ENCODE data around the gene CSNK2B.

Gene CSNK2B

DNA sequence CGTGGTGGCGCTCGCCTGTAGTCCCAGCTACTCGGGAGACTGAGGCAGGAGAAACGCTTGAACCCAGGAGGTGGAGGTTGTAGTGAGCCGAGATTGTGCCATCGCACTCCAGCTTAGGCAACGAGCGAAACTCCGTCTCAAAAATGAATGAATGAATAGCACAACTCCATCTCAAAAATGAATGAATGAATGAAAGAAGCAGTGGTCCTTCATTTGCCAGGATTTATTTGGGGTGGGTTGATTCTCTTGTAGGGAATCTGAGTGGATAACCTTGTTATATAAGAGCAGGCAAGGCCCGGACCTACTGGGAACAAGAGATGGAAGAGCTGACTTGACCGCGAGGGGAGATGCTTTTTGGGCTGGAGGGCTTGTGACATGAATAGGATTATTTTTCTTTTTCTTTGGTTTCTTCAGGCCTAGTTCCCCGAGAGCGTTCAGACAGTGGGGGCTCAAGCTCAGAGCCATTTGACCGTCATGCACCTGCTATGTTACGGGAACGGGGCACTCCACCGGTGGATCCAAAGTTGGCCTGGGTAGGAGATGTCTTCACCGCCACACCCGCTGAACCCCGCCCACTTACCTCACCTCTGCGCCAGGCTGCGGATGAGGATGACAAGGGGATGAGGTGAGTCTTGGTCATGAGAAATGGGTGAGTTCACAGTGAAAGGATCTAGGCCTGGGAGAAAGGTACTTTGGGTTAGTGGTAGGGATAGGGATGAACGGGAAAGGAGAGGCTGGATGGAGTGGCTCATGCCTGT, 35.5 kb upstream of the CSNK2B start:
- H3K36me3 ChIP-seq (ENCODE audit: control insufficient read depth in 2 of 2, insufficient read depth in 1 of 2, low read length in 2 of 2): peaks cover 72 to 100% of the 10 kb centered on the region in 2 experiments
- TF ChIP-seq ZNF521 (tag by site-specific recombination; IDR thresholded peaks at IDR 0.05) (no peak), PRDM1 (tag by site-specific recombination; IDR thresholded peaks at IDR 0.05) (peak; percentile 89), ZSCAN16 (tag by site-specific recombination; IDR thresholded peaks at IDR 0.05) (no peak), ZNF311 (tag by site-specific recombination; IDR thresholded peaks at IDR 0.05; ENCODE audit: borderline replicate concordance) (no peak), KLF8 (tag by site-specific recombination; IDR thresholded peaks at IDR 0.05) (peak; percentile 52; the same call in 1 of the 2 replicates), PRDM4 (tag by site-specific recombination; IDR thresholded peaks at IDR 0.05) (no peak), KLF9 (tag by site-specific recombination; IDR thresholded peaks at IDR 0.05; ENCODE audit: low read depth) (peak; percentile 56; the same call in 1 of the 2 replicates), GFI1B (tag by site-specific recombination; IDR thresholded peaks at IDR 0.05) (no peak), KLF1 (tag by site-specific recombination; IDR thresholded peaks at IDR 0.05) (peak; percentile 85)
- H3K27ac ChIP-seq (ENCODE audit: extremely low read depth, low read depth, low read length): no peak overlapping the region
- POLR2A ChIA-PET: interaction anchor here (0.6 to 9.7 kb wide), 4 partner anchors 6 to 107 kb away, joined by 3 to 123 read pairs (median 4); partner anchors contain the start of gene BAG6
- no peak overlapping the region for H3K4me3 ChIP-seq (ENCODE audit: low read depth, low read length)
- no peaks in the 10 kb centered on the region for H3K4me1 ChIP-seq (ENCODE audit: control insufficient read depth, insufficient read depth, low read length)
- H3K9me3 ChIP-seq (ENCODE audit: control insufficient read depth, insufficient read depth, low read depth, low read length): no peaks in the 10 kb centered on the region
- CTCF ChIA-PET: interaction anchor here (0.7 to 0.8 kb wide), 2 partner anchors 23 to 79 kb away, joined by 3 to 5 read pairs; no protein-coding TSS in a partner anchor

DNA sequence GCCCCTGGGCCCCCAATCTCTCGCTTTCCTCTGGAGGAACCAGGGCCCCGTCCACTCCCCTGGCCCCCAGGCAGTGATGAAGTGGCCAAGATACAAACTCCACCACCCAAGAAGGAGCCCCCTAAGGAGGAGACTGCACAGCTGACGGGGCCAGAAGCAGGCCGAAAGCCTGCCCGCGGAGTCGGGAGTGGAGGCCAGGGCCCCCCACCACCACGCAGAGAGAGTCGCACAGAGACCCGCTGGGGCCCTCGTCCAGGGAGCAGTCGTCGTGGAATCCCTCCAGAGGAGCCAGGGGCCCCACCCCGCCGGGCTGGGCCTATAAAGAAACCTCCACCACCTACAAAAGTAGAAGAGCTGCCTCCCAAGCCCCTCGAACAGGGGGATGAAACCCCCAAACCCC, 34.7 kb upstream of the CSNK2B start:
- Histone ChIP-seq H3K4me3 (ENCODE audit: low read depth, low read length) (no peak overlapping the region), H3K36me3 (ENCODE audit: control insufficient read depth in 2 of 2, insufficient read depth in 1 of 2, low read length in 2 of 2) (peaks cover 68 to 100% of the 10 kb centered on the region in 2 experiments), H3K27ac (ENCODE audit: extremely low read depth, low read depth, low read length) (no peak overlapping the region), H3K9me3 (ENCODE audit: control insufficient read depth, insufficient read depth, low read depth, low read length) (no peaks in the 10 kb centered on the region), H3K4me1 (ENCODE audit: control insufficient read depth, insufficient read depth, low read length) (no peaks in the 10 kb centered on the region)
- ChIA-PET POLR2A (interaction anchor here (0.7 to 11.0 kb wide), 3 partner anchors 5 to 85 kb away, joined by 3 to 123 read pairs (median 4); partner anchors contain the start of genes ATP6V1G2 and GPANK1), CTCF (no interaction called here)
- no peak for TF ChIP-seq ZNF707 (tag by site-specific recombination; IDR thresholded peaks at IDR 0.05)
- TF ChIP-seq ZNF24 (tag by site-specific recombination; IDR thresholded peaks at IDR 0.05): no peak
- peak; percentile 56 for TF ChIP-seq GLIS2 (tag by site-specific recombination; IDR thresholded peaks at IDR 0.05)

- no peaks in the 10 kb centered on the region for H3K9me3 ChIP-seq (ENCODE audit: control insufficient read depth, insufficient read depth, low read depth, low read length)
- H3K27ac ChIP-seq (ENCODE audit: extremely low read depth, low read depth, low read length): 0 out of 2 replicates have a peak overlapping the region, but pooled peaks have one; percentile 21
- ChIA-PET POLR2A (interaction anchor here (0.7 to 11.0 kb wide), 3 partner anchors 6 to 85 kb away, joined by 3 to 123 read pairs (median 4); partner anchors contain the start of genes ATP6V1G2 and GPANK1), CTCF (no interaction called here)
- peaks cover 66 to 100% of the 10 kb centered on the region in 2 experiments for H3K36me3 ChIP-seq (ENCODE audit: control insufficient read depth in 2 of 2, insufficient read depth in 1 of 2, low read length in 2 of 2)
- TF ChIP-seq PRDM4 (tag by site-specific recombination; IDR thresholded peaks at IDR 0.05) (peak; percentile 83), HOXD13 (CRISPR knock-in tag; IDR thresholded peaks at IDR 0.05; ENCODE audit: borderline replicate concordance) (no peak), GLIS2 (tag by site-specific recombination; IDR thresholded peaks at IDR 0.05) (0 out of 2 replicates have a peak, but pooled peaks have one; percentile 11)
- TF ChIP-seq, protein P1, sequence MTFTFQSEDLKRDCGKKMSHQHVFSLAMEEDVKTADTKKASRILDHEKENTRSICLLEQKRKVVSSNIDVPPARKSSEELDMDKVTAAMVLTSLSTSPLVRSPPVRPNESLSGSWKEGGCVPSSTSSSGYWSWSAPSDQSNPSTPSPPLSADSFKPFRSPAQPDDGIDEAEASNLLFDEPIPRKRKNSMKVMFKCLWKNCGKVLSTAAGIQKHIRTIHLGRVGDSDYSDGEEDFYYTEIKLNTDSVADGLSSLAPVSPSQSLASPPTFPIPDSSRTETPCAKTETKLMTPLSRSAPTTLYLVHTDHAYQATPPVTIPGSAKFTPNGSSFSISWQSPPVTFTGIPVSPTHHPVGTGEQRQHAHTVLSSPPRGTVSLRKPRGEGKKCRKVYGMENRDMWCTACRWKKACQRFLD (tag by site-specific recombination; IDR thresholded peaks at IDR 0.05): no peak
- no peak overlapping the region for H3K4me3 ChIP-seq (ENCODE audit: low read depth, low read length)
- no peaks in the 10 kb centered on the region for H3K4me1 ChIP-seq (ENCODE audit: control insufficient read depth, insufficient read depth, low read length)
Observed at GRCh38 chr6:31631681-31632278, 34.1 kb upstream of the CSNK2B start.
